Activated naive CD4-positive, alpha-beta T cell treated with anti-CD3 and anti-CD28 coated beads, Interleukin-2, amount 50 U/mL, for 24 hours (primary cell): Measurements from ENCODE around the gene LAMB1.

Source experiments
- H3K27ac Mint-ChIP-seq: one replicate; pipeline ENCODE4 v1.8.0; 2021; ENCODE audit warnings: mild to moderate bottlenecking, mixed read lengths
- H3K27me3 Mint-ChIP-seq: one replicate; pipeline ENCODE4 v1.8.0; 2021; ENCODE audit warnings: mixed read lengths
- H3K36me3 Mint-ChIP-seq: one replicate; pipeline ENCODE4 v1.8.0; 2021; ENCODE audit warnings: mixed read lengths
- H3K4me1 Mint-ChIP-seq: one replicate; pipeline ENCODE4 v1.8.0; 2021; ENCODE audit warnings: mixed read lengths
- H3K4me3 Mint-ChIP-seq: one replicate; pipeline ENCODE4 v1.8.0; 2021; ENCODE audit warnings: mild to moderate bottlenecking, mixed read lengths
- H3K9me3 Mint-ChIP-seq: one replicate; pipeline ENCODE4 v1.8.0; 2021; ENCODE audit warnings: mixed read lengths

LAMB1 gene

DNA sequence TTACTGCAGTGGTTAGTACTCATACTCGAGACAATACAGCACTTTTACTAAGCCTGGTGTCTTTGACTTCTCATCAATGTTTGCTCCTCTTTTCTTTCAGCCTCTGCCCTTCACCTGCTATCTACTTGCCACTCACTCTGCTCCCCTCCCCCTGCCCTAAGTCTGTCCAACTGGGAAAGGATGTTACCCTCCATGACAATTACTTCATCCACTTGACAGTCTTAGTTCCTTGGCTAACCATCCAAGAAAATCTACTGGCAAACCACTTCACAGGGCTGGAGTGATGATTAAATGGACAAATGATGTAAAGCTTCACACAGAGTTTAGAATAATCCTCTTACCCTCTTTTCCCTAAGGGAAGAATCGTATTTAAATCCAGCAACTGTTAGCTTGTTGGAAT lies 120.2 kb downstream of the LAMB1 start:
- Mint-ChIP-seq H3K27ac (no peak overlapping the region), H3K36me3 (no peaks in the 10 kb centered on the region), H3K27me3 (peaks cover 3% of the 10 kb centered on the region), H3K4me1 (peaks cover 7% of the 10 kb centered on the region), H3K9me3 (no peaks in the 10 kb centered on the region), H3K4me3 (no peak overlapping the region)

DNA sequence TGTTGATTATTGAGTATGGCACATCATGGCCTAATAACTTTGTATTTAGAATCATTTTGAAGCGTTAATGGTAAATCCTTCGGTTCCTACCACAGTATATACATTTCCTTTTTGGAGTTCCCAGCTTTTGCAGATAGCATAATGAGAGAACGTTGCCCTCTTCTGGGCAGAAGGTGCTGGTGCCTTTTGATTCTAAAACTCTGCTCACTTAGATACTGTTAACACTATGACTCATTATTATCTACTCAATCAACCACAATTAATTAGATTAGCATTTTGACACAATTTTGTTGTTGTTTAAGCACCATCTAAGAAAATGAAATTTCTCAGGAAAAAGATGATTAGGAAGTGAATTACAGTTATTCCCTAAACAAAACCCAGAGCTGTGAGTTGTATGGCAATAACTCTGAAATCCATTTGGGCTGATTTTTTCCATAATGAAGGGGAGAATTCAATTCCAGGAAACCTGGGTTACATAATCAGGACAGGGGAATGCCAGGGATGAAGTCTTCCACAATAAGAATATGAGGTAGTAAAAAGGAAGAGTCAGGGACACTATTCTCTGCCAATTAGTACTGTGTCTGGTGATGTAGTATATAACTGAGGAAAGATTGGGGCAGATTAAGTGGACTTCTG lies 123.4 kb downstream of the LAMB1 start:
- H3K9me3 Mint-ChIP-seq = no peaks in the 10 kb centered on the region
- H3K4me3 Mint-ChIP-seq = no peak overlapping the region
- H3K27ac Mint-ChIP-seq = no peak overlapping the region
- no peaks in the 10 kb centered on the region for H3K36me3 Mint-ChIP-seq
- peaks cover 18% of the 10 kb centered on the region for H3K4me1 Mint-ChIP-seq
- peaks cover 3% of the 10 kb centered on the region for H3K27me3 Mint-ChIP-seq

DNA sequence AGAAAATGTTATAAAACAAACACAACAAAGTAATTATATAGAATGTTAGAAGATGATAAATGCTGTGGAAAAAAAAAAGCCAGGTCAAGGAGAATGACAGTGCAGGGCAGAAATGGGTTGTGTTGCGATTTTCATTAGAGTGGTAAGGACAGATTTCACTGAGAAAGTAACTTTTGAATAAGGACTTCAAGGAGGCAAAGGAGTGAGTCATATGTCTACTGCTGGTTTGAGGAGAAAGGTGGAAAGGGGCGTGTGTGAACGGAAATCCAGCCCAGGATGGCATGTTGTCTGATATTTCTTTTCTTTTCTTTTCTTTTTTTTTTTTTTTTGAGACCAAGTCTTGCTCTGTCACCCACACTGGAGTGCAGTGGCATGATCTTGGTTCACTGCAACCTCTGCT lies 124.3 kb downstream of the LAMB1 start:
- Mint-ChIP-seq H3K4me3 (no peak overlapping the region), H3K4me1 (peaks cover 20% of the 10 kb centered on the region), H3K27ac (no peak overlapping the region), H3K9me3 (no peaks in the 10 kb centered on the region), H3K27me3 (no peaks in the 10 kb centered on the region), H3K36me3 (no peaks in the 10 kb centered on the region)

DNA sequence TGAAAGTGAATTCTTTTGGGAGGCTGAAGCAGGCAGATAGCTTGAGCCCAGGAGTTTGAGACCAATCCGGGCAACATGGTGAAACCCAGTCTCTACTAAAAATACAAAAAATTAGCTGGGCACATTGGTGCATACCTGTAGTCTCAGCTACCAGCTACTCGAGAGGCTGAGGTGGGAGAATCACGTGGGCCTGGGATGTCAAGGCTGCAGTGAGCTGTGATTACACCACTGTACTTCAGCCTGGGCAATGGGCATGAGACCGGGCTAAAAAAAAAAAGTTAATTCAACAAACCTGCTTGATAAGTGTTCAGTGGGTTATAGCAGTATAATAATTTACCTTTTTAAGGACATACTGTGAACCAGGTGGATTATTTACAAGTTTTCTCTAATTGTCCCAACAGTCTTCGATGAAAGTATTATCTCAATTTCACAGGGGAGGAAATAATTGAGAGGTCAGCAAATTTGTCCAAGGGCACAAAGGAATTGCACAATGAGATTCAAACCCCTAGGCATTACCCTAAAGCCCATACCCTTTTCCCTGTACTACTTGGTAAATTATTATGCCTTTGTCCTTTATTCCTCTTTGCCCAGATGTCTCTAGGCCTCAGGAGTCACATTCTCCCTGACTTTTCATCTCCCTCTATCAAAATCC lies 125.1 kb downstream of the LAMB1 start:
- H3K27ac Mint-ChIP-seq = no peak overlapping the region
- H3K4me1 Mint-ChIP-seq = peaks cover 20% of the 10 kb centered on the region
- H3K36me3 Mint-ChIP-seq = no peaks in the 10 kb centered on the region
- no peaks in the 10 kb centered on the region for H3K27me3 Mint-ChIP-seq
- H3K4me3 Mint-ChIP-seq = no peak overlapping the region
- H3K9me3 Mint-ChIP-seq = no peaks in the 10 kb centered on the region

DNA sequence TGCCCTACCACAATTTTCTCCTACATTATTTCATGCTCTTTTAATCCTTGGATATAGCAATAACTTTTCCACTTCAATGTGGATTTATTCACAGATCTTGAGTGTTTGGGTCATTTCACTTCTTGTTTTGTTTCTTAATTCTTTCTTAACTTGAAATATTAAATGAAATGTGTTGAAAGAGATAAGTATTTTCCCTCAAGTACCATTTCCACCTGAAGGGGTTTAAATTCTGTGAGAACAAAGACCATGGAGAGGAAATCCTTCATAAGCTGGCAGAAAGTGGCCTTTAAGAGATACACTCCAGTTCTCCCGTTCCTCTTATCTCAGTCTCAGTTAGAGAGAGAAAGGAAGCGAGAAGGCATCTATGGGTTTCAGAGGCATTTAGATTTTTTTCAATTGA lies 126.0 kb downstream of the LAMB1 start:
- Mint-ChIP-seq H3K9me3 (no peaks in the 10 kb centered on the region), H3K4me3 (no peak overlapping the region)

DNA sequence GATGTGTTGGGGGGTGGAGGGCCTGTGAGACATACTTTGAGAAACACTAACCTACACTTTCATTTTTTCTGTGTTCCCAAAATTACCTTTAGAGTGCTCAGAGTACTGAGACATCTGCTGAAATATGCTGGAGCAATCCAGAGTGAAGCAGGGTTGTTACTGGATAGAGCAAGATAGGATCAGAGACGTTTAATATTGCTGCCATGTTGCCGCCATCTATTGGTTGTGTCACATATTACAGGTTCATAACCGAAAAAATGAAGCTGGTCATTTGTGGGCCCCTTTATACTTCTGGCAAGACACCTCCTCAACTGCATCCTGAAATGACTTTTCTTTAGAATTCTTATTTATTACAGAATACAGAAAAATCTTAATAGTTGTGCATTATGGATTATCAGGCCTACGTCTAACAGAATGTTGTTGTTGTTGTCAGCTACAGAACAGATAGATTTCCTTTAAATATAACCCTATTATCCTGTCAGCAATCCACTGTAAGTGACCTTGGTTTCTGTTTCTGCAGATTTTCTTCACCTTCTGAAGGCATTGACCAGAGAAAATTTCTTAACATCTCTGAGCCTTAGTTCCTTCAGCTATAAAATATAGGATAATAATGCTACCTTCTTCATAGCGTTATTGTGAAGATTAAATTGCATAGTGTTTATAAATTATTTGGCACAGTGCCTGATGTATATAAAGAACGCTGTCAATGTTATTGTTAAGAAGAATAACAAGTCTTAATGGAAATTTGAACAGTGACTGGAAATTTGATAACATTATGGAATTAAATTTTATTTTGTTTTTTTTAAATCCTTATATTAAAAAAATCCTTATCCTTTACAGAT lies 128.1 kb downstream of the LAMB1 start:
- Mint-ChIP-seq H3K36me3 (no peaks in the 10 kb centered on the region), H3K9me3 (no peaks in the 10 kb centered on the region), H3K27me3 (no peaks in the 10 kb centered on the region)

More for the DNA sequence above, 126.0 kb downstream of the LAMB1 start:
- Mint-ChIP-seq H3K27me3 (no peaks in the 10 kb centered on the region), H3K36me3 (no peaks in the 10 kb centered on the region), H3K27ac (no peak overlapping the region), H3K4me1 (peaks cover 20% of the 10 kb centered on the region)

DNA sequence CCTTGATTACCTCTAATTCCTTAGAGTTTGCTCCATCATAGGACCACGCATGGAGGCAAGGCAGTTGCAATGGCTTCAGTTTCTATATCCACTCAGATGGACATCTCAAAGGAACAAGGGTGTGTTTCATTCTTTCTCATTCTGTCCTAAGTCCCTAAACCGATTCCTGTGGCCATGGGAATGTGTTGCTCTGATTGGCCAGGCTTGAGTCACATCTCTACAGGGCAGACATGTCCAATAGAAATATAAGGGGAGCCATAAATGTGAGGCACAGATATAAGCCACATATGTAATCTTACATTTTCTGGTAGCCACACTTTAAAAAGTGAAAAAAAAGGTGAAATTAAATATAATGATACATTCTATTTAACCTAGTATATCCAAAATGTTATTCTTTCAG lies 128.8 kb downstream of the LAMB1 start:
- Mint-ChIP-seq H3K27me3 (no peaks in the 10 kb centered on the region), H3K27ac (no peak overlapping the region), H3K36me3 (no peaks in the 10 kb centered on the region), H3K4me1 (peaks cover 13% of the 10 kb centered on the region), H3K4me3 (no peak overlapping the region), H3K9me3 (no peaks in the 10 kb centered on the region)

More for the DNA sequence above, 128.1 kb downstream of the LAMB1 start:
- Mint-ChIP-seq H3K4me3 (no peak overlapping the region), H3K27ac (no peak overlapping the region), H3K4me1 (peaks cover 20% of the 10 kb centered on the region)
